CD14-positive monocyte (primary cell): ENCODE results near the gene ARHGAP35. TPM values are rescaled to one million over a fixed set of nuclear protein-coding genes. Genes with fewer than 3 reads are reported as not detected.
A peak's percentile ranks its signal among the peaks of the same experiment; 100 is the strongest.

Source experiments
- DNase-seq, 3 donors: peaks; one replicate each; pipeline ENCODE4 v3.0.0-alpha.2; 2011 to 2022
- H2AFZ ChIP-seq: 2 replicates; pipeline ENCODE4 v1.6.0; 2012; ENCODE audit warnings: mild to moderate bottlenecking, low read depth, low read length, inconsistent platforms; ENCODE audit not compliant: insufficient read depth, poor library complexity, severe bottlenecking
- H3K27ac ChIP-seq, 2 donors: 1 replicate in 1 of 2; 2 replicates in 1 of 2; pipeline ENCODE4 v1.5.1; 2012 to 2013; ENCODE audit warnings: low read length in 2 of 2, control low read depth in 1 of 2, inconsistent platforms in 1 of 2, low read depth in 1 of 2, mild to moderate bottlenecking in 1 of 2
- H3K27me3 ChIP-seq, 2 donors: one replicate each; pipeline versions ENCODE4 v1.6.0 to v1.6.1; 2011 to 2013; ENCODE audit warnings: low read length in 2 of 2; ENCODE audit not compliant: control insufficient read depth in 2 of 2, insufficient read depth in 2 of 2
- H3K36me3 ChIP-seq, 2 donors: replicated peaks in 1 of 2; 1 replicate in 1 of 2; 2 replicates in 1 of 2; pipeline versions ENCODE4 v1.5.1 to v1.6.1; 2012 to 2013; ENCODE audit warnings: low read length in 2 of 2, control low read depth in 1 of 2, inconsistent platforms in 1 of 2, mild to moderate bottlenecking in 1 of 2; ENCODE audit not compliant: insufficient read depth in 2 of 2, control insufficient read depth in 1 of 2
- H3K4me1 ChIP-seq, 2 donors: 1 replicate in 1 of 2; 2 replicates in 1 of 2; pipeline versions ENCODE4 v1.5.1 to v1.6.1; 2012 to 2013; ENCODE audit warnings: low read length in 2 of 2, control low read depth in 1 of 2, inconsistent platforms in 1 of 2, mild to moderate bottlenecking in 1 of 2, moderate library complexity in 1 of 2; ENCODE audit not compliant: insufficient read depth in 2 of 2, control insufficient read depth in 1 of 2
- H3K4me2 ChIP-seq: replicated peaks from 2 replicates; pipeline ENCODE3; 2012; ENCODE audit warnings: low read length, moderate library complexity, mild to moderate bottlenecking; ENCODE audit not compliant: poor library complexity, severe bottlenecking; ENCODE audit errors: extremely low read depth
- H3K4me3 ChIP-seq, 3 experiments: fragments of 200-600 bp in 1 of 3; sonication (generic) in 1 of 3; replicated peaks in 1 of 3; 1 replicate in 2 of 3; 2 replicates in 1 of 3; pipeline ENCODE4 v1.5.1; 2011 to 2013; ENCODE audit warnings: low read length in 3 of 3, mild to moderate bottlenecking in 3 of 3, control low read depth in 2 of 3, low read depth in 2 of 3, inconsistent platforms in 1 of 3, moderate library complexity in 1 of 3
- H3K79me2 ChIP-seq: 2 replicates; pipeline ENCODE4 v1.6.0; 2012; ENCODE audit warnings: mild to moderate bottlenecking, control low read depth, inconsistent platforms, low read length, moderate library complexity; ENCODE audit not compliant: insufficient read depth
- H3K9ac ChIP-seq: 2 replicates; pipeline ENCODE4 v1.6.0; 2017; ENCODE audit warnings: low read length, mild to moderate bottlenecking; ENCODE audit not compliant: insufficient read depth, poor library complexity, severe bottlenecking
- H3K9me3 ChIP-seq, 2 donors: replicated peaks in 1 of 2; 1 replicate in 1 of 2; 2 replicates in 1 of 2; pipeline versions ENCODE4 v1.5.1 to v1.6.1; 2012 to 2013; ENCODE audit warnings: low read length in 2 of 2, control low read depth in 1 of 2; ENCODE audit not compliant: control insufficient read depth in 1 of 2, insufficient read depth in 1 of 2
- H4K20me1 ChIP-seq: 2 replicates; pipeline ENCODE4 v1.6.0; 2012; ENCODE audit warnings: mild to moderate bottlenecking, low read length, control low read depth, moderate library complexity; ENCODE audit not compliant: insufficient read depth
- H3K27ac Mint-ChIP-seq, 7 donors: one replicate each; pipeline ENCODE4 v1.8.0; 2020; ENCODE audit warnings: mild to moderate bottlenecking in 7 of 7, mixed read lengths in 7 of 7, moderate library complexity in 6 of 7, inconsistent platforms in 2 of 7
- H3K27me3 Mint-ChIP-seq, 3 donors: one replicate each; pipeline ENCODE4 v1.8.0; 2021 to 2022; ENCODE audit warnings: low read depth in 3 of 3, mild to moderate bottlenecking in 3 of 3, mixed read lengths in 3 of 3, moderate library complexity in 3 of 3, inconsistent platforms in 1 of 3
- H3K36me3 Mint-ChIP-seq, 2 donors: one replicate each; pipeline ENCODE4 v1.8.0; 2020; ENCODE audit warnings: mixed read lengths in 2 of 2, inconsistent platforms in 1 of 2, mild to moderate bottlenecking in 1 of 2
- H3K4me1 Mint-ChIP-seq: one replicate; pipeline ENCODE4 v1.8.0; 2020; ENCODE audit warnings: mild to moderate bottlenecking, mixed read lengths
- H3K4me3 Mint-ChIP-seq, 2 donors: one replicate each; pipeline ENCODE4 v1.8.0; 2020; ENCODE audit warnings: mild to moderate bottlenecking in 2 of 2, mixed read lengths in 2 of 2, moderate library complexity in 1 of 2
- H3K9me3 Mint-ChIP-seq, 7 donors: one replicate each; pipeline ENCODE4 v1.8.0; 2020 to 2022; ENCODE audit warnings: mixed read lengths in 7 of 7, mild to moderate bottlenecking in 6 of 7, moderate library complexity in 6 of 7, inconsistent platforms in 2 of 7
- CTCF ChIP-seq: fragments of 200-600 bp; IDR thresholded peaks from one replicate; pipeline ENCODE4 v1.8.0; 2022; ENCODE audit warnings: antibody characterized with exemption, mild to moderate bottlenecking
- WGBS: methylation state at CpG from one replicate; pipeline ENCODE4 v1.1.5; 2013; ENCODE audit warnings: missing lambda C conversion rate; ENCODE audit not compliant: insufficient coverage; 5-methylcytosine and 5-hydroxymethylcytosine counted together
- intact Hi-C, 2 donors: fragments of 100-400 bp; cut with micrococcal nuclease; formaldehyde crosslinking; loops; one replicate each; pipeline versions ENCODE4 v1.15.0 to v1.15.1; 2023
- polyA plus RNA-seq, 3 donors: library from polyadenylated mRNA; depleted of rRNA in 1 of 3; unstranded in 2 of 3; stranded (reverse) in 1 of 3; fragments of 300-500 nt in 2 of 3; fragments of >200 nt in 1 of 3; fragmentation: Illumina TruSeq in 2 of 3; gene quantifications; 1 replicate in 2 of 3; 2 replicates in 1 of 3; pipeline ENCODE4 v1.2.3, GENCODE V29; 2012 to 2021

Gene ARHGAP35
- polyA plus RNA-seq, 3 donors, result 1.5 to 7.6 (median 2.0) TPM

- H3K27me3 Mint-ChIP-seq, result peaks cover 0 to 3% (median 0%) of the 10 kb centered on the region in 3 donors
- peak; percentile 94 to 96 (median 95) for DNase-seq
- Histone ChIP-seq H3K4me2 (peak overlapping the region; percentile 98), H3K27me3 (no peaks in the 10 kb centered on the region), H3K27ac (peak overlapping the region; percentile 82 to 84), H4K20me1 (peaks cover 34% of the 10 kb centered on the region), H3K36me3 (no peaks in the 10 kb centered on the region), H3K9me3 (peaks cover 0 to 3% of the 10 kb centered on the region in 2 donors), H3K4me1 (peaks cover 47 to 60% of the 10 kb centered on the region in 2 donors), H3K79me2 (peaks cover 52% of the 10 kb centered on the region), H3K4me3 (peak overlapping the region; percentile 64 to 90 (median 83)), H3K9ac (peak overlapping the region; percentile 72), H2AFZ (peak overlapping the region; percentile 91)
- no peak for TF ChIP-seq CTCF
- peak overlapping the region; percentile 82 to 95 (median 92) for H3K27ac Mint-ChIP-seq
- under 1% methylated on average over 74 of the region's 89 CpGs for WGBS
- intact Hi-C loops, result loop anchor here in 1 of 2 donors (10.0 kb wide), 1 partner anchor 125 kb away; no protein-coding TSS in a partner anchor
- no peaks in the 10 kb centered on the region for H3K36me3 Mint-ChIP-seq
- peak overlapping the region; percentile 87 to 89 for H3K4me3 Mint-ChIP-seq
- H3K9me3 Mint-ChIP-seq, result peaks cover 0 to 4% (median 0%) of the 10 kb centered on the region in 7 donors
- H3K4me1 Mint-ChIP-seq, result peaks cover 27% of the 10 kb centered on the region
These were observed 512 bp upstream of the ARHGAP35 start for GRCh38 chr19:46860125-46860845.

- H3K27ac Mint-ChIP-seq, result no peak overlapping the region
- H3K9me3 ChIP-seq, result peaks cover 0 to 3% of the 10 kb centered on the region in 2 donors
- peaks cover 51% of the 10 kb centered on the region for H4K20me1 ChIP-seq
- H3K4me2 ChIP-seq, result peak overlapping the region; percentile 98
- H3K4me3 Mint-ChIP-seq, result no peak overlapping the region
- H3K4me1 ChIP-seq, result peaks cover 39 to 53% of the 10 kb centered on the region in 2 donors
- intact Hi-C loops, result loop anchor here in 1 of 2 donors (10.0 kb wide), 1 partner anchor 123 kb away; no protein-coding TSS in a partner anchor
- H3K4me1 Mint-ChIP-seq, result peaks cover 25% of the 10 kb centered on the region
- peak overlapping the region; percentile 8 to 56 for H3K27ac ChIP-seq
- H2AFZ ChIP-seq, result peak overlapping the region; percentile 73
- WGBS, result 2% methylated on average over 19 of the region's 19 CpGs
- no peak for TF ChIP-seq CTCF
- H3K79me2 ChIP-seq, result peaks cover 68% of the 10 kb centered on the region
- no peaks in the 10 kb centered on the region for H3K36me3 ChIP-seq
- H3K9me3 Mint-ChIP-seq, result peaks cover 0 to 4% (median 0%) of the 10 kb centered on the region in 7 donors
- H3K36me3 Mint-ChIP-seq, result peaks cover 4 to 7% of the 10 kb centered on the region in 2 donors
- peak overlapping the region; percentile 58 for H3K9ac ChIP-seq
- peak in 2 of 3 donors; percentile 24 to 37 for DNase-seq
- H3K27me3 Mint-ChIP-seq, result no peaks in the 10 kb centered on the region
- H3K4me3 ChIP-seq, result peak overlapping the region; percentile 42 to 90 (median 83)
- H3K27me3 ChIP-seq, result no peaks in the 10 kb centered on the region
These were observed 1.1 kb downstream of the ARHGAP35 start for GRCh38 chr19:46861691-46862502.
